Measurements from ENCODE around the gene NUP214. TPM values are rescaled to one million over a fixed set of nuclear protein-coding genes. Genes with fewer than 3 reads are reported as not detected.
A peak's percentile ranks its signal among the peaks of the same experiment; 100 is the strongest.

The NUP214 gene
- total and polyA plus RNA-seq, 7 experiments from 2014 or later: 18.2 to 116 (median 80.5) TPM

DNA sequence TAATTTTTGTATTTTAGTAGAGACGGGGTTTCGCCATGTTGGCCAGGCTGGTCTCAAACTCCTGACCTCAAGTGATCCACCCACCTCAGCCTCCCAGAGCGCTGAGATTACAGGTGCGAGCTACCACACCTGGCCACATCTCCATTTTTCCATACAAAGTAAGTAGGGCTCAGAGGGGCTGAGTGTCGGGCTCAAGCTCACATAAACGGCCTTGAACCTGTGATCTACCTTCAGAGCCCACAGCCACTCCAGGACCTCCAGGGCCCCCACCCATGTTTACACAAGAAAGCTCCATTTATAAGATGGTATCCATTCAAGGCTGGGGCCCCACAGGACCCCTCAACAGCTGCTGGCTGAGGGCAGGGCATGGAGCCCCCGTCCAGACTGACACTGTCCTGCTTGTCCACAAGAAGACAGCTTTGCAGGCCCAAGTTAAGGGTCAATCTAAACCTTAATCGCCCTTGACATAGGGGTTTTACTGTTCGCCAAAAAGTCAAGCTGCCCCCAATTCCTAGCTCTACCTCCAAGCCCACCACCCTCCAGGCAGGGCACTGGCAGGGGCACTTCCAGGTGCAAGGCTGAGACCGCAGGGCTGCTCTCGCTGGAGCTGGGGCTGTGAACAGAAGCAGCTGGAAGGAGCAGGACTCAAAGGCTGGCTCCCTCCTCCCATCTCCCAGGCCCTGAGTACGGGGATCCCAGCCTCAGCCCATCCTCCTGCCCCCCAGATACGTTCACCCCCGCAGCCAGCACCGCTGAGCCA is 132.1 kb downstream of the NUP214 start:
- DNase-seq (peak in 1 of 9 donors; percentile 14), ATAC-seq (no peak)
- no peaks in the 10 kb centered on the region for H3K9me3 ChIP-seq (ENCODE audit: control insufficient read depth in 2 of 3, low read length in 3 of 3)
- H3K4me1 ChIP-seq (ENCODE audit: control insufficient read depth in 2 of 2, insufficient read depth in 2 of 2, low read length in 2 of 2): peaks cover 49 to 76% of the 10 kb centered on the region in 2 donors
- peak overlapping the region; percentile 85 for H3K27ac ChIP-seq (ENCODE audit: low read depth, low read length)
- H3K27me3 ChIP-seq (ENCODE audit: control insufficient read depth in 2 of 2, insufficient read depth in 2 of 2, low read length in 2 of 2): no peaks in the 10 kb centered on the region
- H3K4me3 ChIP-seq (ENCODE audit: low read length): no peak overlapping the region
- POLR2A ChIA-PET: interaction anchor here (0.6 to 20.4 kb wide), 14 partner anchors 8 to 115 kb away, joined by 3 to 886 read pairs (median 6); partner anchors contain the start of gene FAM78A
- peaks cover 27 to 89% (median 62%) of the 10 kb centered on the region in 7 donors for H3K4me1 Mint-ChIP-seq
- intact Hi-C loops (cut with micrococcal nuclease): loop anchor here in 1 of 2 donors (5.0 to 10.0 kb wide), 2 partner anchors 245 to 477 kb away; partner anchors contain the start of gene POMT1
- H3K27me3 Mint-ChIP-seq: no peaks in the 10 kb centered on the region
- peak overlapping the region; percentile 93 to 99 (median 97) for H3K27ac Mint-ChIP-seq
- CTCF ChIA-PET: interaction anchor here (0.5 to 2.6 kb wide), 7 partner anchors 11 to 133 kb away, joined by 3 to 44 read pairs (median 5); partner anchors contain the start of gene FAM78A
- H3K4me3 Mint-ChIP-seq: peak overlapping the region; percentile 28 to 96 (median 77)
- peaks cover under 1 to 18% (median 2%) of the 10 kb centered on the region in 5 donors for H3K36me3 Mint-ChIP-seq
- H3K36me3 ChIP-seq (ENCODE audit: control insufficient read depth in 2 of 3, insufficient read depth in 3 of 3, low read length in 3 of 3): peaks cover 7 to 37% (median 23%) of the 10 kb centered on the region in 3 experiments
- peaks cover 0 to 3% (median 0%) of the 10 kb centered on the region in 11 donors for H3K9me3 Mint-ChIP-seq

DNA sequence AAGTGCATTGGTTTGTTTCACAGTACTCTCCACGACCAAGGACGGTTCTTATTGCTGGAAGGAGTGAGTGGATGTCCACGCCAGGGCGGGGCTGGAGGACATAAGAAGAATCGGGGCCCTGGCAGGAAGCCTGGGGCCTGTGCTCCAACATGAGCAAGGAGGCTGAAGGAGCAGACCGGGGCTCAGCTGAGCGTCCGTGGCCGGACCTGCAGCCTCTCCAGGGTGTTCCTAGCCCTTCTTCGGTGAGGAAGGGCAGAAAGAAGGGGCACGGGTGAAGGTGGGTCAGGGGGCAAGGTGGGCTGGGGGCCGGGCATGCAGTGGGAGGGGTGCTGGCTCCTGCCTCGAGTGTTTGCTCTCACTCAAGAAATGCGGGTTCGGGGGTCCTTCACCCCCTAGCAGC is 132.8 kb downstream of the NUP214 start:
- ATAC-seq (no peak), DNase-seq (no peak)
- CTCF ChIA-PET: interaction anchor here (1.1 kb wide), 1 partner anchor 15 kb away, joined by 3 read pairs; no protein-coding TSS in a partner anchor
- H3K27ac ChIP-seq (ENCODE audit: low read depth, low read length): peak overlapping the region; percentile 85
- no peaks in the 10 kb centered on the region for H3K9me3 ChIP-seq (ENCODE audit: control insufficient read depth in 2 of 3, low read length in 3 of 3)
- peaks cover 6 to 23% (median 6%) of the 10 kb centered on the region in 5 donors for H3K36me3 Mint-ChIP-seq
- no peak overlapping the region for H3K4me3 ChIP-seq (ENCODE audit: low read length)
- no peaks in the 10 kb centered on the region for H3K27me3 Mint-ChIP-seq
- H3K27me3 ChIP-seq (ENCODE audit: control insufficient read depth in 2 of 2, insufficient read depth in 2 of 2, low read length in 2 of 2): no peaks in the 10 kb centered on the region
- H3K4me3 Mint-ChIP-seq: peak overlapping the region in 8 of 10 donors; percentile 24 to 96 (median 66)
- intact Hi-C loops (cut with micrococcal nuclease): loop anchor here in 1 of 2 donors (5.0 to 10.0 kb wide), 2 partner anchors 244 to 477 kb away; partner anchors contain the start of gene POMT1
- H3K27ac Mint-ChIP-seq: peak overlapping the region; percentile 93 to 99 (median 97)
- H3K36me3 ChIP-seq (ENCODE audit: control insufficient read depth in 2 of 3, insufficient read depth in 3 of 3, low read length in 3 of 3): peaks cover 10 to 44% (median 23%) of the 10 kb centered on the region in 3 experiments
- POLR2A ChIA-PET: interaction anchor here (0.5 to 20.4 kb wide), 7 partner anchors 9 to 592 kb away, joined by 3 to 886 read pairs (median 4); partner anchors contain the start of gene FAM78A
- H3K4me1 ChIP-seq (ENCODE audit: control insufficient read depth in 2 of 2, insufficient read depth in 2 of 2, low read length in 2 of 2): peaks cover 45 to 78% of the 10 kb centered on the region in 2 donors
- peaks cover 29 to 90% (median 64%) of the 10 kb centered on the region in 7 donors for H3K4me1 Mint-ChIP-seq
- peaks cover 0 to 6% (median 0%) of the 10 kb centered on the region in 11 donors for H3K9me3 Mint-ChIP-seq

DNA sequence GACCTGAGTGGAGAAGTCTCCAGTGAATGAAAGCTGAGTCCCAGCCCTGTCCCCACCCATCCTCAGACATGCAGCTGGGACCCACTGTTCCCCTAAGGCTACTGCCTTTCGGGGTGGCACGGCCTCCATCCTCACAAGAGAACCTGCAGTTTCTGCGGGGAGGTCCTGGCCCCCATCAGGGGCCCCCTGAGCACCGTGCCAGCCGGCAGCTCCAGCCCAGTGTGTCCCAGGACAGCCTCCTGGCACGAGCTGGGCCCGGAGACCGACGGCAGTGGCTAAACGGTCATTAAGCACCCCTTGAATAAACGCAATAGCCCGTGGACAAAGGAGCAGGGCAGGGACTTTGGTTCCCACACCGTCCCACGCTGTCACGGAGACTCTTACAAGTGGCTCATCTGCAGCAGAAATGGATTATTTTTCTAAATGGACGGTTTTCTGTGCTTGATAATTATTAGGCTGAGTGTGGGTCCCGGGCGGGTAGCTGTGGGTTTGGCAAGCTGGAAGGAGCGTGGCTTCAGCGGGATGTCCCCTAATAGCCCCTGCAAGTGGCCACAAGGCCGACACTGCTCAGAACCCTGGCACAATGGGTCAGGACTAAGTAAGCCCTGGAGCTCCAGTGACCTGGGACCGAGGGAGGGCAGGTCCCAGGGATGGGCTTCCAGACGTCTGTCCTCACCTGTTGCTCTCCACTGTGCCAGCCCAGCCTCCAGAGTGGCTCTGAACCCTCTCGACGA is 133.5 kb downstream of the NUP214 start:
- Mint-ChIP-seq H3K27ac (peak overlapping the region in 7 of 9 donors; percentile 33 to 98 (median 76)), H3K4me3 (peak overlapping the region in 1 of 10 donors; percentile 21), H3K4me1 (peaks cover 34 to 90% (median 62%) of the 10 kb centered on the region in 7 donors), H3K27me3 (no peaks in the 10 kb centered on the region), H3K36me3 (peaks cover 6 to 23% (median 6%) of the 10 kb centered on the region in 5 donors), H3K9me3 (peaks cover 0 to 6% (median 0%) of the 10 kb centered on the region in 11 donors)
- peak overlapping the region; percentile 85 for H3K27ac ChIP-seq (ENCODE audit: low read depth, low read length)
- DNase-seq: peak in 1 of 9 donors; percentile 10
- H3K27me3 ChIP-seq (ENCODE audit: control insufficient read depth in 2 of 2, insufficient read depth in 2 of 2, low read length in 2 of 2): no peaks in the 10 kb centered on the region
- ATAC-seq: no peak
- peaks cover 41 to 76% of the 10 kb centered on the region in 2 donors for H3K4me1 ChIP-seq (ENCODE audit: control insufficient read depth in 2 of 2, insufficient read depth in 2 of 2, low read length in 2 of 2)
- intact Hi-C loops (cut with micrococcal nuclease): loop anchor here in 1 of 2 donors (5.0 to 10.0 kb wide), 2 partner anchors 243 to 476 kb away; partner anchors contain the start of gene POMT1
- POLR2A ChIA-PET: interaction anchor here (0.5 to 20.4 kb wide), 5 partner anchors 9 to 592 kb away, joined by 3 to 886 read pairs (median 6); partner anchors contain the start of gene FAM78A
- H3K9me3 ChIP-seq (ENCODE audit: control insufficient read depth in 2 of 3, low read length in 3 of 3): no peaks in the 10 kb centered on the region
- peaks cover 10 to 44% (median 23%) of the 10 kb centered on the region in 3 experiments for H3K36me3 ChIP-seq (ENCODE audit: control insufficient read depth in 2 of 3, insufficient read depth in 3 of 3, low read length in 3 of 3)
- no peak overlapping the region for H3K4me3 ChIP-seq (ENCODE audit: low read length)
- CTCF ChIA-PET: interaction anchor here (0.5 to 1.1 kb wide), 3 partner anchors 15 to 989 kb away, joined by 3 to 5 read pairs (median 3); no protein-coding TSS in a partner anchor

DNA sequence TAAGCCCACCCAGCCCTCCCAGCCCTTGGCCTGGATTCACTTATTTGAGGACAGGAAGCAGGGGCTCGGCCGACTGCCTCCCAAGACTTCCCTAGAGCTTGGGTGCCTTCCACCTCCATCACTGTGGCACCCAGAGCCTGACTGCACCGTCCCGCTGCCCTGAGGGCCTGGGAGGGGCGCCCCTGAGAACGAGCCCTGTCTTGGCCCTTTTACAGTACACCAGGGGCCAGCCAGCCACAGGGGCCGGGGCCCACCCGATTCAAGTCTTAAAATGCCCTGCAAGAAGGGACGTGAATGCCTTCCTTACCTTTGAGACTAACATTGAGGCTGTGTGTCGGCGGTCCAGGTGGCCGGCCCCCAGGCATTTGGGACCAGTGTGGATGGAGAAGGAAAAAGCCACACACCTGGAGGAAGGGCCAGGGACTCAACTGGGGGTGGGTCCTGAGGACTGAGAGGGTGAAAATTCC is 134.1 kb downstream of the NUP214 start:
- intact Hi-C loops (cut with micrococcal nuclease): loop anchor here in 1 of 2 donors (5.0 to 10.0 kb wide), 2 partner anchors 243 to 475 kb away; partner anchors contain the start of gene POMT1
- DNase-seq (no peak), ATAC-seq (no peak)
- H3K27me3 Mint-ChIP-seq: no peaks in the 10 kb centered on the region
- Histone ChIP-seq H3K9me3 (ENCODE audit: control insufficient read depth in 2 of 3, low read length in 3 of 3) (no peaks in the 10 kb centered on the region), H3K27ac (ENCODE audit: low read depth, low read length) (peak overlapping the region; percentile 63), H3K4me3 (ENCODE audit: low read length) (no peak overlapping the region), H3K27me3 (ENCODE audit: control insufficient read depth in 2 of 2, insufficient read depth in 2 of 2, low read length in 2 of 2) (no peaks in the 10 kb centered on the region), H3K4me1 (ENCODE audit: control insufficient read depth in 2 of 2, insufficient read depth in 2 of 2, low read length in 2 of 2) (peaks cover 41 to 76% of the 10 kb centered on the region in 2 donors), H3K36me3 (ENCODE audit: control insufficient read depth in 2 of 3, insufficient read depth in 3 of 3, low read length in 3 of 3) (peaks cover 10 to 44% (median 23%) of the 10 kb centered on the region in 3 experiments)
- no peak overlapping the region for H3K4me3 Mint-ChIP-seq
- peaks cover 6 to 24% (median 6%) of the 10 kb centered on the region in 5 donors for H3K36me3 Mint-ChIP-seq
- ChIA-PET POLR2A (interaction anchor here (1.3 to 20.4 kb wide), 2 partner anchors 10 to 19 kb away, joined by 3 to 886 read pairs; partner anchors contain the start of gene FAM78A), CTCF (interaction anchor here (1.1 kb wide), 1 partner anchor 14 kb away, joined by 3 read pairs; no protein-coding TSS in a partner anchor)
- H3K4me1 Mint-ChIP-seq: peaks cover 40 to 90% (median 62%) of the 10 kb centered on the region in 7 donors
- peak overlapping the region in 8 of 9 donors; percentile 36 to 98 (median 68) for H3K27ac Mint-ChIP-seq
- peaks cover 0 to 6% (median 0%) of the 10 kb centered on the region in 11 donors for H3K9me3 Mint-ChIP-seq

DNA sequence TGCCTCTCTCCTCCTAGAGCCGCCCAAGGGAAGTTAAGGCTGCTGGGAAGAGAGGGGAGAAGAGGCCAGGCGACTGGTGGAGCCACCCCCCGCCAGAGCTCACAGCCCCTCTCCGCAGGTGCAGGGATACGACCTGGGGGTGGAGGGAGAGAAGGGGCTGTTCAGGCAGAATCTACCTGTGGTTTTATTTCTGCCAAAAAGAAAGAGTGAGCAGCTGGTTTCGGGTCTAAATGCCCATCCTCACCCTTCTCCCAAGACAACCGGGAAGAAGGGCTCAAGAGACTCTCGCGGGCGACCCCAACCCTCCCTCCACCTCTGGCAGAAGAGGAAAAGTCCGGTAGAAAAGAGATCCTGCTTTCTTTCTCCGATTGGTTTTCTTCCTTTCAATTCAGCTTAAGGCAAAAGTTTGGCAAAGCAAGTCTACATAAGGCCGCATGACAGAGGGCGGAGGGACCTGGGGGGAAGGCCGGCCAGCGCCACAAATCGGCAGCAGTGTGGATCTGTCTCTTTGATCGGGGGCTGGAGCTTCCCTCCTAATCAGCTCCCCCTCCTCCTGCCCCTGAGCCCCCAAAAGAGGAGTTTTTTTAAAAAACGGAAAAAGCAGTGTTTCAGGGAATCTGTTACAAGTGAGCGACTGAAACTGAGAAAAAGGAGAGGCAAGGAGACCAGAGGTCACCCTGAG is 134.7 kb downstream of the NUP214 start:
- intact Hi-C loops (cut with micrococcal nuclease): loop anchor here in 1 of 2 donors (5.0 to 10.0 kb wide), 3 partner anchors 242 to 1215 kb away; partner anchors contain the start of genes FNBP1 and POMT1
- H3K36me3 Mint-ChIP-seq: peaks cover 6 to 28% (median 6%) of the 10 kb centered on the region in 5 donors

More for the DNA sequence above, 134.7 kb downstream of the NUP214 start:
- ChIA-PET POLR2A (interaction anchor here (0.6 to 20.4 kb wide), 2 partner anchors 9 to 116 kb away, joined by 3 to 886 read pairs; partner anchors contain the start of gene FAM78A), CTCF (no interaction called here)
- no peak overlapping the region for H3K4me3 ChIP-seq (ENCODE audit: low read length)
- peak overlapping the region; percentile 63 for H3K27ac ChIP-seq (ENCODE audit: low read depth, low read length)
- H3K9me3 ChIP-seq (ENCODE audit: control insufficient read depth in 2 of 3, low read length in 3 of 3): no peaks in the 10 kb centered on the region
- Mint-ChIP-seq H3K27me3 (no peaks in the 10 kb centered on the region), H3K4me1 (peaks cover 46 to 90% (median 63%) of the 10 kb centered on the region in 7 donors), H3K27ac (peak overlapping the region; percentile 36 to 98 (median 72)), H3K4me3 (peak overlapping the region in 5 of 10 donors; percentile 2 to 59 (median 13)), H3K9me3 (peaks cover 0 to 6% (median 0%) of the 10 kb centered on the region in 11 donors)
- peaks cover 10 to 44% (median 23%) of the 10 kb centered on the region in 3 experiments for H3K36me3 ChIP-seq (ENCODE audit: control insufficient read depth in 2 of 3, insufficient read depth in 3 of 3, low read length in 3 of 3)
- DNase-seq (no peak), ATAC-seq (no peak)
- no peaks in the 10 kb centered on the region for H3K27me3 ChIP-seq (ENCODE audit: control insufficient read depth in 2 of 2, insufficient read depth in 2 of 2, low read length in 2 of 2)
- peaks cover 36 to 76% of the 10 kb centered on the region in 2 donors for H3K4me1 ChIP-seq (ENCODE audit: control insufficient read depth in 2 of 2, insufficient read depth in 2 of 2, low read length in 2 of 2)
